Body of pancreas (tissue), 4 donors: ENCODE data around the gene MYH11.

ENCODE experiments used
- CTCF ChIP-seq, 7 experiments: fragments of 450-650 bp in 4 of 7; fragments of 200-600 bp in 3 of 7; sonication (generic) in 3 of 7; IDR thresholded peaks; one replicate each; pipeline ENCODE4 v1.5.1; 2016 to 2019; ENCODE audit warnings: antibody characterized with exemption in 7 of 7
- POLR2A ChIP-seq, 3 donors: fragments of 450-650 bp; IDR thresholded peaks; one replicate each; pipeline ENCODE4 v1.6.1; 2016; ENCODE audit warnings: antibody characterized with exemption in 3 of 3, mild to moderate bottlenecking in 2 of 3

DNA sequence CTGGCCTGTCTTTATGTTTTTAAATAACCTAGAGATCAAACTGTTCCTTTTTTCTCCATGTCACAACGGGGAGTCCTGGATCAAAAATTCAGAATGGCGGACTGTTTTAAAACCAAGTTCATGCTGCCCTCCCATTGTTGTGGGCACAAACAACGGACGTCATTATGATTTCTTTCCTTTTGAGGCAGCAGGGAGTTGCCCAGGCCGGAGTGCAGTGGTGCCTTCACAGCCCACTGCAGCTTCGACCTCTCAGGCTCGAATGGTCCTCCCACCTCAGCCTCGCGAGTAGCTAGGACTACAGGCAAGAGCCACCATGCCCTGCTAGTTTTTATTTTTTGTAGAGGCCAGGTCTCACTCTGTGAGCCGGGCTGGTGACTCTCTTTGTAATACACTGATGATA lies 180.3 kb downstream of the MYH11 start:
- TF ChIP-seq POLR2A (IDR thresholded peaks at IDR 0.05) (no peak), CTCF (IDR thresholded peaks at IDR 0.05) (no peak)
